ENCODE data around the gene CCDC12.

GRCh38 chr3:46884427-46884826 is 92.1 kb downstream of the CCDC12 start:
- TF ChIP-seq EZH2 (conservative IDR thresholded peaks at IDR 0.05; ENCODE audit: low read depth, low read length) (no peak), POLR2AphosphoS5 (IDR thresholded peaks at IDR 0.05; ENCODE audit: low read depth, low read length) (no peak), RAD21 (CRISPR knock-in tag; IDR thresholded peaks at IDR 0.05) (no peak), CTCF (CRISPR knock-in tag; IDR thresholded peaks at IDR 0.05) (no peak), NFE2 (CRISPR knock-in tag; IDR thresholded peaks at IDR 0.05) (no peak), ZNF124 (CRISPR knock-in tag; IDR thresholded peaks at IDR 0.05) (no peak), REST (IDR thresholded peaks at IDR 0.05; ENCODE audit: borderline replicate concordance in 1 of 2, low read depth in 1 of 2, low read length in 2 of 2) (no peak)
